ENCODE data around the gene SPNS1. TPM values are rescaled to one million over a fixed set of nuclear protein-coding genes. Genes with fewer than 3 reads are reported as not detected.
"Not testable (repeated sequence)": the region's sequence is repeated elsewhere in the genome, so short reads cannot be mapped to it uniquely, and the experiment has no call there.

Gene SPNS1
- total and polyA plus RNA-seq, 7 donors, result 12.9 to 46.9 (median 20.3) TPM

DNA sequence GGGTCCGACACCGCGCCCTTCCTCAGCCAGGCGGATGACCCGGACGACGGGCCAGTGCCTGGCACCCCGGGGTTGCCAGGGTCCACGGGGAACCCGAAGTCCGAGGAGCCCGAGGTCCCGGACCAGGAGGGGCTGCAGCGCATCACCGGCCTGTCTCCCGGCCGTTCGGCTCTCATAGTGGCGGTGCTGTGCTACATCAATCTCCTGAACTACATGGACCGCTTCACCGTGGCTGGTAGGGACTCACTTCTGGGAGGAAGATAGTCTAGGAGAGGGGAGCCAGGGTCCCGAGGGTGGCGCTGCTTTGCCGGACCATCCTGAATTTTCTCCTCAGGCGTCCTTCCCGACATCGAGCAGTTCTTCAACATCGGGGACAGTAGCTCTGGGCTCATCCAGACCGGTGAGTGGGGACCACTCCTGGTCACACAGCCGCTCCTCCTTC lies 601 bp downstream of the SPNS1 start:
- intact Hi-C loops (cut with DNase I), result loop anchor here in 1 of 2 donors (10.0 kb wide), 1 partner anchor 1510 kb away; no protein-coding TSS in a partner anchor
- Histone ChIP-seq H3K4me3 (peak overlapping the region; percentile 99), H3K27ac (peak overlapping the region; percentile 79), H3K27me3 (ENCODE audit: insufficient read depth in 3 of 3, low read length in 2 of 3) (no peaks in the 10 kb centered on the region), H3K36me3 (ENCODE audit: insufficient read depth in 1 of 2, low read depth in 1 of 2) (peaks cover 9 to 37% of the 10 kb centered on the region in 2 donors), H3K9me3 (no peaks in the 10 kb centered on the region), H3K4me1 (peaks cover 12% of the 10 kb centered on the region)
- peak in 3 of 4 donors; percentile 5 to 11 (median 9) for ATAC-seq
- DNase-seq, result no peak
- WGBS, 3 donors, result 4 to 6% (median 5%) methylated on average over 29 to 30 of the region's 30 CpGs
- TF ChIP-seq, protein P1, sequence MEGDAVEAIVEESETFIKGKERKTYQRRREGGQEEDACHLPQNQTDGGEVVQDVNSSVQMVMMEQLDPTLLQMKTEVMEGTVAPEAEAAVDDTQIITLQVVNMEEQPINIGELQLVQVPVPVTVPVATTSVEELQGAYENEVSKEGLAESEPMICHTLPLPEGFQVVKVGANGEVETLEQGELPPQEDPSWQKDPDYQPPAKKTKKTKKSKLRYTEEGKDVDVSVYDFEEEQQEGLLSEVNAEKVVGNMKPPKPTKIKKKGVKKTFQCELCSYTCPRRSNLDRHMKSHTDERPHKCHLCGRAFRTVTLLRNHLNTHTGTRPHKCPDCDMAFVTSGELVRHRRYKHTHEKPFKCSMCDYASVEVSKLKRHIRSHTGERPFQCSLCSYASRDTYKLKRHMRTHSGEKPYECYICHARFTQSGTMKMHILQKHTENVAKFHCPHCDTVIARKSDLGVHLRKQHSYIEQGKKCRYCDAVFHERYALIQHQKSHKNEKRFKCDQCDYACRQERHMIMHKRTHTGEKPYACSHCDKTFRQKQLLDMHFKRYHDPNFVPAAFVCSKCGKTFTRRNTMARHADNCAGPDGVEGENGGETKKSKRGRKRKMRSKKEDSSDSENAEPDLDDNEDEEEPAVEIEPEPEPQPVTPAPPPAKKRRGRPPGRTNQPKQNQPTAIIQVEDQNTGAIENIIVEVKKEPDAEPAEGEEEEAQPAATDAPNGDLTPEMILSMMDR (IDR thresholded peaks at IDR 0.05), result no peak

DNA sequence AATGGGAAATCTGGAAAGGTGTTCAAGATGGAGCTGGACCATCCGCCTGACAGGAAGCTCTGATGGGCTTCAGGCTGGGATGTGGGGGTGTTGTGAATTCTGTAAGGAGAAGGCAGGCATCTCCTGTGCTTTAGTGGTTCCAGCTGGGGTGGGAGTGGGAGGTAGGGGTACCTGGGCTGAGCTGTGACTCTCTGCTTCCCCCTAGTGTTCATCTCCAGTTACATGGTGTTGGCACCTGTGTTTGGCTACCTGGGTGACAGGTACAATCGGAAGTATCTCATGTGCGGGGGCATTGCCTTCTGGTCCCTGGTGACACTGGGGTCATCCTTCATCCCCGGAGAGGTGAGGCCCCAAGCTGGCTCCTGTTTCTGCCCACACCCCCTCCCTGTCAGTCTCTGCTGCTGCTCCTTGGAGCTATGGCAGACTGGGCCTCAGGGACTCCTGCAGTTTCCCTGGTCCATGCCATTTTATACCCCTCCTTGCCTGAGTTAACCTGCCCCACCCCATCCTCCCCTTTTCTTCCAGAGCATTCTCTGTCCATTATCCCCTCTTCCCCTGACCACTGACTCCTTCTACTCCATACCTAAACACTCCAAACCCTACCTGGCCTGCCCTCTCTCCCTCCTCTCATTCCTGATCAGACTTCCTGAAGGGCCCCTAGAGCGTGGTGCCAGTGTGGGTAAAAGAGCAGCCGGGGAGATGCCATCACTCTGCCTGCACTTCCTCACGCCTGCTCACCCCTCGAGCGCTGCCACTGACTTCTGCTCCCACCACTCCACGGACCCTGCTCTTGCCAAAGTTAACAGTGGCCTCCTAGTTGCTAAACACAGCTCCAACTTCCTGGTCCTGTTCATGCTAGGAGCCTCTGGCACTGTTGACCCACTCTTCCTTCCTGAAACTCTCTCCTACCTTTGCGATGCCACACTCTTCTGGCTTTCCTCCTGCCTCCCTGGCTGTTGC lies 3.4 kb downstream of the SPNS1 start:
- Histone ChIP-seq H3K27ac (no peak overlapping the region), H3K4me3 (no peak overlapping the region), H3K27me3 (ENCODE audit: insufficient read depth in 3 of 3, low read length in 2 of 3) (no peaks in the 10 kb centered on the region), H3K36me3 (ENCODE audit: insufficient read depth in 1 of 2, low read depth in 1 of 2) (peaks cover 9 to 65% of the 10 kb centered on the region in 2 donors), H3K4me1 (peaks cover 12% of the 10 kb centered on the region), H3K9me3 (no peaks in the 10 kb centered on the region)
- TF ChIP-seq, protein P1 (IDR thresholded peaks at IDR 0.05), result no peak
- DNase-seq (no peak), ATAC-seq (no peak)
- WGBS, 3 donors, result 76 to 85% (median 81%) methylated on average over 11 of the region's 11 CpGs
- intact Hi-C loops (cut with DNase I), result loop anchor here in 1 of 2 donors (10.0 kb wide), 1 partner anchor 1513 kb away; no protein-coding TSS in a partner anchor

DNA sequence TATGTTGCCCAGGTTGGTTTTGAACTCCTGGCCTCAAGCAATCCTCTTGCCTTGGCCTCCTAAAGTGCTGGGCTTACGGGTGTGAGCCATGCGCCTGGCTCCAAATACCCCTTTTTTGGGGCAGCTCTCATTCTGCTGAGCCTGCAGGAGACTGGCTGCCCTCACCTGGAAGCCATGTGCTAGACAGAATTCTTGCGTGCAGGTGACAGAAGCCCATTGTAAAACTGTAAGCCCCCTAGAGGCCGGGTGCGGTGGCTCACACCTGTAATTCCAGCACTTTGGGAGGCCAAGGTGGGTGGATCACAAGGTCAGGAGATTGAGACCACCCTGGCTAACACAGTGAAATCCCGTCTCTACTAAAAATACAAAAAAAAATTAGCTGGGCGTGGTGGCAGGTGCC lies 5.8 kb downstream of the SPNS1 start:
- H3K9me3 ChIP-seq; H3K4me3 ChIP-seq; H3K27ac ChIP-seq; H3K27me3 ChIP-seq (ENCODE audit: insufficient read depth in 3 of 3, low read length in 2 of 3); ATAC-seq; intact Hi-C loops (cut with DNase I); DNase-seq: not testable (repeated sequence)
- WGBS, 3 donors, result 89 to 93% (median 91%) methylated on average over 7 of the region's 7 CpGs
- H3K4me1 ChIP-seq, result peaks cover 10% of the 10 kb centered on the region
- peaks cover 9 to 85% of the 10 kb centered on the region in 2 donors for H3K36me3 ChIP-seq (ENCODE audit: insufficient read depth in 1 of 2, low read depth in 1 of 2)

DNA sequence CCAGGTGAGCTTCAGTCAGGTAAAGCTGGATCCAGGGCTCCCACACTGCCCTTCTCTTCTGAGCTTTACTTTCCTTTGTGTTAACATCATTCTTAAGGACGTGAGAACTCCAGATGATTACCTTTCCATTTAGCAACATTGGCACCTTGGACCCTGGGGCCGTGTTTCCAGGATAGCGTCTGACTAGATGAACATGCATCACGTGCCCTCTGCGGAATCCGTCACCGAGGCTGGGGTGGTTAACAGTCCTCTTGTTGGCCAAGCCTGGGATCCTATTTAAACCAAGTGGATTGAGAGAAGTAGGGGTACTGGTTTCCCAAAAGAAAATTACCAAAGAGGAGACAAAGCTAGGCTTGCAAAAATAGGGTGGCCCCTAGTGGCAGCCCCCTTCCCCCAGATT lies 6.4 kb downstream of the SPNS1 start:
- TF ChIP-seq, protein P1 (IDR thresholded peaks at IDR 0.05), result no peak
- Histone ChIP-seq H3K9me3 (no peaks in the 10 kb centered on the region), H3K27me3 (ENCODE audit: insufficient read depth in 3 of 3, low read length in 2 of 3) (no peaks in the 10 kb centered on the region), H3K36me3 (ENCODE audit: insufficient read depth in 1 of 2, low read depth in 1 of 2) (peaks cover 9 to 90% of the 10 kb centered on the region in 2 donors), H3K27ac (no peak overlapping the region), H3K4me3 (no peak overlapping the region), H3K4me1 (peaks cover 4% of the 10 kb centered on the region)
- ATAC-seq (no peak), DNase-seq (no peak)
- intact Hi-C loops (cut with DNase I), result no loop called here
- WGBS, 3 donors, result 91 to 94% (median 94%) methylated on average over 7 of the region's 7 CpGs

DNA sequence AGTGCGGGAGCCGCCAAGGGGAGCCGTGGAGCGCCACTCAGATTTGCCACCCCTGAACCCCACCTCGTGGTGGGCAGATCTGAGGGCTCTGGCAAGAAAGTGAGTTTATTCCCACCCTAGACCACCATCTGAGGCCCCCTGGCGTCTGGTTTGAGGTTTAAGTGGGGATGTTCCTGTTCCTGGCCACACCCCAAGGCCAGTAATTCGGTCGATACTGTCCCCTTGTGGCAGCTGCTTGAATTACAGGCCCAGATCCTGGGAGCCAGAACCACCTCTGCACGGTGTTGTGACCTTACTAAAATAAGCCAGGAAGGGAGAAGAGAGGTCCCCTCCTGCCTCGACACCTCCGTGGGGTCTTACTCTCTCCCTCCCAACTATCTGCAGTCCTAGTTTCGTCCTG lies 6.9 kb downstream of the SPNS1 start:
- intact Hi-C loops (cut with DNase I), result no loop called here
- Histone ChIP-seq H3K27ac (no peak overlapping the region), H3K27me3 (ENCODE audit: insufficient read depth in 3 of 3, low read length in 2 of 3) (no peaks in the 10 kb centered on the region), H3K4me3 (no peak overlapping the region), H3K4me1 (peaks cover under 1% of the 10 kb centered on the region), H3K36me3 (ENCODE audit: insufficient read depth in 1 of 2, low read depth in 1 of 2) (peaks cover 6 to 88% of the 10 kb centered on the region in 2 donors), H3K9me3 (no peaks in the 10 kb centered on the region)
- 80 to 81% (median 81%) methylated on average over 12 of the region's 12 CpGs for WGBS, 3 donors
- no peak for DNase-seq
- TF ChIP-seq, protein P1 (IDR thresholded peaks at IDR 0.05), result peak; percentile 35
- ATAC-seq, result no peak
